Mesothelial cell of epicardium (in vitro differentiated cells): ENCODE measurements around the gene OTOP3. TPM values are rescaled to one million over a fixed set of nuclear protein-coding genes. Genes with fewer than 3 reads are reported as not detected.
"Not testable (repeated sequence)": the region's sequence is repeated elsewhere in the genome, so short reads cannot be mapped to it uniquely, and the experiment has no call there.

Experiments
- DNase-seq, 2 experiments: peaks; one replicate each; pipeline ENCODE4 v3.0.0; 2021; ENCODE audit warnings: low spot score in 2 of 2; ENCODE audit not compliant: unreplicated experiment in 2 of 2
- H3K27ac Mint-ChIP-seq: 2 replicates; pipeline ENCODE4 v1.8.0; 2021; ENCODE audit warnings: mixed read lengths
- H3K27me3 Mint-ChIP-seq: 2 replicates; pipeline ENCODE4 v1.8.0; 2021; ENCODE audit warnings: low read depth, mixed read lengths
- H3K36me3 Mint-ChIP-seq: 2 replicates; pipeline ENCODE4 v1.8.0; 2021; ENCODE audit warnings: mixed read lengths
- H3K4me1 Mint-ChIP-seq: 2 replicates; pipeline ENCODE4 v1.8.0; 2021; ENCODE audit warnings: mixed read lengths
- H3K4me3 Mint-ChIP-seq: 2 replicates; pipeline ENCODE4 v1.8.0; 2021; ENCODE audit warnings: mild to moderate bottlenecking, moderate library complexity, mixed read lengths
- H3K9me3 Mint-ChIP-seq: 2 replicates; pipeline ENCODE4 v1.8.0; 2021; ENCODE audit warnings: mixed read lengths
- CTCF ChIP-seq: fragments of 200-600 bp; sonication (generic); IDR thresholded peaks from one replicate; pipeline ENCODE4 v1.5.0; 2021; ENCODE audit warnings: antibody characterized with exemption; ENCODE audit not compliant: unreplicated experiment
- total RNA-seq: library from RNA; stranded (reverse); gene quantifications from 3 replicates; pipeline ENCODE4 v1.2.1, GENCODE V29; 2021

OTOP3 gene
- total RNA-seq, 1 donor from 2014 or later = not detected

GRCh38 chr17:74903671-74904070, 32.0 kb upstream of the OTOP3 start:
- H3K36me3 Mint-ChIP-seq = no peaks in the 10 kb centered on the region
- H3K4me1 Mint-ChIP-seq = peaks cover 15% of the 10 kb centered on the region
- H3K9me3 Mint-ChIP-seq = no peaks in the 10 kb centered on the region
- no peak for DNase-seq
- no peak overlapping the region for H3K27ac Mint-ChIP-seq
- peaks cover 8% of the 10 kb centered on the region for H3K27me3 Mint-ChIP-seq
- H3K4me3 Mint-ChIP-seq = no peak overlapping the region
- no peak for TF ChIP-seq CTCF

GRCh38 chr17:74904687-74905409, 30.9 kb upstream of the OTOP3 start:
- no peak for DNase-seq
- Mint-ChIP-seq H3K4me3 (no peak overlapping the region), H3K4me1 (peaks cover 22% of the 10 kb centered on the region), H3K27ac (no peak overlapping the region), H3K27me3 (peaks cover 3% of the 10 kb centered on the region), H3K9me3 (no peaks in the 10 kb centered on the region), H3K36me3 (no peaks in the 10 kb centered on the region)
- TF ChIP-seq CTCF = no peak

- not testable (repeated sequence) for H3K9me3 Mint-ChIP-seq, H3K36me3 Mint-ChIP-seq, H3K27me3 Mint-ChIP-seq, DNase-seq, H3K4me3 Mint-ChIP-seq, H3K27ac Mint-ChIP-seq
- peaks cover 22% of the 10 kb centered on the region for H3K4me1 Mint-ChIP-seq
Observed at GRCh38 chr17:74906214-74906793, 29.4 kb upstream of the OTOP3 start.

GRCh38 chr17:74907012-74907411, 28.7 kb upstream of the OTOP3 start:
- Mint-ChIP-seq H3K4me1 (peaks cover 22% of the 10 kb centered on the region), H3K36me3 (no peaks in the 10 kb centered on the region), H3K4me3 (no peak overlapping the region), H3K27me3 (no peaks in the 10 kb centered on the region), H3K9me3 (no peaks in the 10 kb centered on the region), H3K27ac (no peak overlapping the region)
- no peak for TF ChIP-seq CTCF
- DNase-seq = no peak

- not testable (repeated sequence) for H3K9me3 Mint-ChIP-seq, H3K27me3 Mint-ChIP-seq, H3K36me3 Mint-ChIP-seq, H3K27ac Mint-ChIP-seq, DNase-seq, H3K4me3 Mint-ChIP-seq
- peaks cover 22% of the 10 kb centered on the region for H3K4me1 Mint-ChIP-seq
Observed at GRCh38 chr17:74909097-74909496, 26.6 kb upstream of the OTOP3 start.

GRCh38 chr17:74911423-74911822, 24.3 kb upstream of the OTOP3 start:
- DNase-seq, H3K36me3 Mint-ChIP-seq, H3K27me3 Mint-ChIP-seq, H3K27ac Mint-ChIP-seq, H3K9me3 Mint-ChIP-seq, H3K4me3 Mint-ChIP-seq: not testable (repeated sequence)
- peaks cover 21% of the 10 kb centered on the region for H3K4me1 Mint-ChIP-seq

GRCh38 chr17:74916136-74916850, 19.4 kb upstream of the OTOP3 start:
- Mint-ChIP-seq H3K36me3 (peaks cover 2% of the 10 kb centered on the region), H3K27me3 (peaks cover 2% of the 10 kb centered on the region), H3K27ac (no peak overlapping the region), H3K4me1 (peaks cover 7% of the 10 kb centered on the region), H3K9me3 (peaks cover 3% of the 10 kb centered on the region), H3K4me3 (no peak overlapping the region)
- no peak for TF ChIP-seq CTCF
- no peak for DNase-seq
